ENCODE data around the gene C3.
"Not testable (repeated sequence)": the region's sequence is repeated elsewhere in the genome, so short reads cannot be mapped to it uniquely, and the experiment has no call there.

DNA sequence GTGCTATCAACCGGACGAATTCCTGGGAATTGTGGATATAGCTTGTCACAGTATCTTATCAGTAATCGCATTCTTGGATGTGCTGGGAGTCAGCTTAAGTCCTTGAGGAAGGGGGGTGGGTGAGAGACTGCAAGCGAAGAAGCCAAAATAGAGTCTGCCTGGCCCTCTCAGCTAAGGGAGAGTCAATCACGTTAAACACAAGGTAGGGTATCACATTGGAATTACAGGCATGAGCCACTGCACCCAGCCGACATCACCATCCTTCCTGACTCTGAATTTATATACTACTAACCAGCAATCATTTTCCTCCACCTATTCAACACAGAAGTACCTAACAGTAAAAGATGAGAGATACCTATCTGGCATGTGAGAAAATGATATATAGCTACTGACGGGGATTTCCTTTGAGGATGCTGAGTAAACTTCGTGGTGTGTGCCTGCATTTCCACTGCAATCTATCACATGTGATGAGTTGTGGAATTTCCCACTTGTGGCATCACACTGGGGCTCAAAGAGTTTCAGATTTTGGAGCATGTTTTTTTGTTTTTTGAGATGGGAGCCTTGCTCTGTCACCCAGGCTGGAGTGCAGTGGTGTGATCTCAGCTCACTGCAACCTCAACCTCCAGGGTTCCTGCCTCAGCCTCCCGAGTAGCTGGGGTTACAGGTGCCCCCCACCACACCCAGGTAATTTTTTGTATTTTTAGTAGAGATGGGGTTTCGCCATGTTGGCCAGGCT lies 58.8 kb downstream of the C3 start:
- TF ChIP-seq, protein P1, sequence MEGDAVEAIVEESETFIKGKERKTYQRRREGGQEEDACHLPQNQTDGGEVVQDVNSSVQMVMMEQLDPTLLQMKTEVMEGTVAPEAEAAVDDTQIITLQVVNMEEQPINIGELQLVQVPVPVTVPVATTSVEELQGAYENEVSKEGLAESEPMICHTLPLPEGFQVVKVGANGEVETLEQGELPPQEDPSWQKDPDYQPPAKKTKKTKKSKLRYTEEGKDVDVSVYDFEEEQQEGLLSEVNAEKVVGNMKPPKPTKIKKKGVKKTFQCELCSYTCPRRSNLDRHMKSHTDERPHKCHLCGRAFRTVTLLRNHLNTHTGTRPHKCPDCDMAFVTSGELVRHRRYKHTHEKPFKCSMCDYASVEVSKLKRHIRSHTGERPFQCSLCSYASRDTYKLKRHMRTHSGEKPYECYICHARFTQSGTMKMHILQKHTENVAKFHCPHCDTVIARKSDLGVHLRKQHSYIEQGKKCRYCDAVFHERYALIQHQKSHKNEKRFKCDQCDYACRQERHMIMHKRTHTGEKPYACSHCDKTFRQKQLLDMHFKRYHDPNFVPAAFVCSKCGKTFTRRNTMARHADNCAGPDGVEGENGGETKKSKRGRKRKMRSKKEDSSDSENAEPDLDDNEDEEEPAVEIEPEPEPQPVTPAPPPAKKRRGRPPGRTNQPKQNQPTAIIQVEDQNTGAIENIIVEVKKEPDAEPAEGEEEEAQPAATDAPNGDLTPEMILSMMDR (IDR thresholded peaks at IDR 0.05) = not testable (repeated sequence)
- TF ChIP-seq POLR2A (IDR thresholded peaks at IDR 0.05) = not testable (repeated sequence)
